ENCODE measurements around the gene SNAP47.

Gene SNAP47

DNA sequence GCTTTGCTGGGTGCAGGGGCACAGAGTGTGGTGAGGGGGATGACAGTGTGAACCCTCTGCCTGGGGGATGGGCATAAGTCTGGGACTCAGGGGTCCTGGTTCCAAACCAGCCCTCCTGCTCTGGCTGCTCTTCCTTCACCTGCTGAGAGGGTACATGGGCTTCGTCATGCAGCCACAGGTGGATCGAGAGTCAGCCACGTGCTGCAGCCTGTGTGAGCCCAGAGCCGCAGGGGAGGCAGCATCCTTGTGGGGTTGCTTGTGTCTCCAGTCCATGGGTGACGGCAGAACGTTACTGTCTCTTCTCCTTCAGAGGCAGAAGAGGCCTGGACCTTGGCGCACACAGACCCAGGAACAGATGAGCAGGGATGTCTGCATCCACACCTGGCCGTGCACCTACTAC lies 12.1 kb downstream of the SNAP47 start:
- TF ChIP-seq, protein P1, sequence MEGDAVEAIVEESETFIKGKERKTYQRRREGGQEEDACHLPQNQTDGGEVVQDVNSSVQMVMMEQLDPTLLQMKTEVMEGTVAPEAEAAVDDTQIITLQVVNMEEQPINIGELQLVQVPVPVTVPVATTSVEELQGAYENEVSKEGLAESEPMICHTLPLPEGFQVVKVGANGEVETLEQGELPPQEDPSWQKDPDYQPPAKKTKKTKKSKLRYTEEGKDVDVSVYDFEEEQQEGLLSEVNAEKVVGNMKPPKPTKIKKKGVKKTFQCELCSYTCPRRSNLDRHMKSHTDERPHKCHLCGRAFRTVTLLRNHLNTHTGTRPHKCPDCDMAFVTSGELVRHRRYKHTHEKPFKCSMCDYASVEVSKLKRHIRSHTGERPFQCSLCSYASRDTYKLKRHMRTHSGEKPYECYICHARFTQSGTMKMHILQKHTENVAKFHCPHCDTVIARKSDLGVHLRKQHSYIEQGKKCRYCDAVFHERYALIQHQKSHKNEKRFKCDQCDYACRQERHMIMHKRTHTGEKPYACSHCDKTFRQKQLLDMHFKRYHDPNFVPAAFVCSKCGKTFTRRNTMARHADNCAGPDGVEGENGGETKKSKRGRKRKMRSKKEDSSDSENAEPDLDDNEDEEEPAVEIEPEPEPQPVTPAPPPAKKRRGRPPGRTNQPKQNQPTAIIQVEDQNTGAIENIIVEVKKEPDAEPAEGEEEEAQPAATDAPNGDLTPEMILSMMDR (IDR thresholded peaks at IDR 0.05; ENCODE audit: extremely low read depth, missing control alignments) = no peak
- no peak for DNase-seq (ENCODE audit: low spot score)

DNA sequence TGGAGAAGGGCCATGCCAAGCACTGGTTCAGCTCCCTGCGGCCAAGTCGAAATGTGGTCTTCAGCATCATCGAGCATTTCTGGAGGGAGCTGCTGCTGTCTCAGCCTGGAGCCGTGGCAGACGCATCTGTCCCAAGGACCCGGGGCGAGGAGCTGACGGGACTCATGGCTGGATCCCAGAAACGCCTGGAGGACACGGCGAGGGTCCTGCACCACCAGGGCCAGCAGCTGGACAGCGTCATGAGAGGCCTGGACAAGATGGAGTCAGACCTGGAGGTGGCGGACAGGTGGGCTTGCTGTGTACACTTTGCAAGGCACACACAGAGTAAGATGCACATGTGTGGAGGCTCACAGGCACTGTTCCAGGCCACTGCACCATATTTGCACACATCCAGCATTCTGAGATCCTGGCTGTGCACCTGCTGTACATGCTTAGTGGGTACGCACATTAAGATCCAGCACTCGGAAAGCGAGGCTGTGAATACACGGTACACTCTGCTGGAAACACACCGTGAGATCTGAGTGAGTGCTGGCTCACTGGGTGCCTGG lies 12.8 kb downstream of the SNAP47 start:
- DNase-seq (ENCODE audit: low spot score) = no peak
- TF ChIP-seq, protein P1 (IDR thresholded peaks at IDR 0.05; ENCODE audit: extremely low read depth, missing control alignments) = no peak

DNA sequence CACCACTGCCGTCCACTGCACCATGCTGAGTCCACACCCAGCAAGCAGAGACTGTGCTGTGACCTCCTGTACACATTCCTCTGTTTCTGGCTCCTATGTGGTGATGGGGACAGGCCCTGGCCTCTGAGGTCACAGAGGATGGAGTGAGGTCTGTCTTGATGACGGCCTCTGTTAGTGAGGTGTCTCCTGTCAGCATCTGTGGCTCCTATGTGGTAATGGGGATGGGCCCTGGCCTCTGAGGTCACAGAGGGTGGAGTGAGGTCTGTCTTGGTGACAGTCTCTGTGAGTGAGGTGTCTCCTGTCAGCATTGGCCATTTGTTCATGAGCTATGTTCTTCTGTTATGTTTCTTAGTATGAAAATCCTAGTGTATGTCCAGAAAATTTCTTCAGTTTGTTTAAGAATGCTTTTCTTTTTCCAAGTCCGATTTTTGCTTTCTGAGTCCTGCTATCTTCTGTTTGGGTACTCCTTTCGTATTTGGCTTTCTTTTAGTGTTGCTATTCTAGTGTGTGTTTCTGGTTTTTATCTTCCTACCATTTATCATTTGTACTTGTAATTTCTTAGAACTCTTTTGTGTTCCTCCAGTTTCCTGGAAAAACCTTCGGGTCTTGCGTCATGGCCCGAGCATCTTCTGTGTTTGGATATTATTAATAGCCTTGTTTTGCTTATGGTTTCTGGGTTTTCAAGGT lies 13.4 kb downstream of the SNAP47 start:
- no peak for DNase-seq (ENCODE audit: low spot score)
- TF ChIP-seq, protein P1 (IDR thresholded peaks at IDR 0.05; ENCODE audit: extremely low read depth, missing control alignments) = no peak

DNA sequence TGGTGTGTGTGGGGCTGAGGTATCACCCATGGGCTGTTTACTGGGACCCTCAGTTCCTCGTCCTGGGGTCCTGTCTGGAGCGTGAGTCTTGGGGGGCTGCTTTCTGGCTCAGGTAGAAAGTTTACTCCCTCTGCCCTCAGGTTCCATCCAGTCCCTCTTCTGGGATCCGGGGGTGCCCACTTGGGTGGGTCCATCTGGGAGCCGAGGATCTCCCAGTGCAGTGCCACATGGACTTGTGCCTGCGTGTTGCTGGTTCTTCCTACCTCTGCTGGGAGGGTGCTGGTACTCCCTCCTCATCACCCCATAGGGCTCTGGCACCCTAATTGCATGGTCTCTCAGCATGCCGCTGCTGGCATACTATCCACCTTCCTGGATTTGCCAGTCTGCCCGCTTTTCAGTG lies 14.0 kb downstream of the SNAP47 start:
- TF ChIP-seq, protein P1 (IDR thresholded peaks at IDR 0.05; ENCODE audit: extremely low read depth, missing control alignments) = no peak
- no peak for DNase-seq (ENCODE audit: low spot score)

DNA sequence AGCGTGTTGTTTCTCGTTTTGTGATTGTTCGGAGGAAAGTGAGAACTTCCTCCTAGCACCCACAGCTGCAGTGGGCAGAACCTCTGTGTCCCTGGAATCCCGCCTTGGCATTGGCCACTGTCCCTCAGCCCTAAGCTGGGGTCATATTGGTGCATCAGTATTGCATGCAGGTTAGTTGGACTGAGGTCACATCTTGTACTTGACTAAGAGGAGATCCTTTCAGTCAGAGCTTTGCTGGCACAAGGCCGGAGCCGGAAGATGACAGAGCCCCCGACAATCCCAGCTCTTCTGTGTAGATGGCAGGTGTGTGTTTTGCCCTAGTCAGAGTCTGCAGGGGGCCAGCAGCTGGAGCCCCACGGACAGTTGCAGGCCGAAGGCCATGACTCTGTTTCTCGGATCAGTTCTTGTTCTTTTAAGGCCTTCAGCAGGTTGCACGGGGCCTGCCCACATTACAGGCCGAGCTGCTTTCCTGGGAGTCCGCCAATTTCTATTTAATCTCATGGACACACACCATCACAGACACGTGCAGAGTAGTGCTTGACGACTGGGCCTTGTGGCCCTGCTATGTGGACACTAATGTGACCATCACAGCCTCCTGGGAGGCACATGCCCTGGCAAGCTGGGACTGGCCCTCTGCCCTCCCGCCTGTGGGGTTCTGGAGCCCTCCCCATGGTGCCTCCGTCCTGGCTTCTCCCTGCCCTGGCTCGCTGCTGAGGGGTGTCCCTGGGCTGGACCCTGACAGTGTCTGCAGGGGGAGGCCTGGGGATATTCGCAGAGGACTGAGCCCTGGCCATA lies 14.9 kb downstream of the SNAP47 start:
- TF ChIP-seq, protein P1 (IDR thresholded peaks at IDR 0.05; ENCODE audit: extremely low read depth, missing control alignments) = no peak
- no peak for DNase-seq (ENCODE audit: low spot score)

DNA sequence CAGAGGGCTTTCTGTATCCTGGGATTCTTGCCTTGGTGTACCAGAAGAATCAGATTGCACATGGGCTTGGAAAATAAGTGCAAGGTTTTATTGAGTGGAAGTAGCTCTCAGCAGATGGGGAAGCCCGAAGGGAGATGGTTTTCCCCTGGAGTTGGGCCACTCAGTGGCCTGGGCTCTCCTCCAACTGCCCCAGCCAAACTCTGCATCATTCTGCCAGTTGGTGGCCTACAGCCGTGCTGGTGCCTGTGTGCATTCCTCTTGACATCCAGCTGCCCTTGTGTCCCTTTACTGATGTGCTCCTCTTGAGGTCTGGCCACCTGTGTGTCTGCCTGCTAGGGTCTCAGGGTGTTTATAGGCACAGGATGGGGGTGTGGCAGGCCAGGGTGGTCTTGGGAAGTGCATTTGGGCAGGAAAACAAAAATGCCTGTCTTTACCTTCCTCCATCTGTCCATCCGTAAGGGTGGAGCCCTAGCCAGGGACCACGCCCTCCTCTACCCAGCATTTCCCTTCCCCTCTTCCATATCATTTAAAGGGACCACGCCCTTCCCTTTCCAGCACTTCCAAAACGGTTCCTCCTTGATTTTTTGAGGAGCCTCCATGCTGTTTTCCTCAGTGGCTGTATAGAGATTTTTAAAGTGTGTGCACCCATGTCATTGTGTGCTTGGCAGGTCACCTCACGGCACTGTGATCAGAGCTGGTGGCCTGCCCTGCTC lies 18.9 kb downstream of the SNAP47 start:
- no peak for DNase-seq (ENCODE audit: low spot score)
- TF ChIP-seq, protein P1 (IDR thresholded peaks at IDR 0.05; ENCODE audit: extremely low read depth, missing control alignments) = no peak
